Epithelial cell of proximal tubule (primary cell): ENCODE results near the gene GARIN5B. TPM values are rescaled to one million over a fixed set of nuclear protein-coding genes. Genes with fewer than 3 reads are reported as not detected.

Source experiments
- DNase-seq: peaks from one replicate; pipeline ENCODE4 v3.0.0-alpha.2; 2011; ENCODE audit warnings: low read depth
- H3K4me3 ChIP-seq: 2 replicates; pipeline ENCODE4 v1.5.1; 2011; ENCODE audit warnings: low read depth, mild to moderate bottlenecking, low read length
- total RNA-seq: library from RNA; depleted of rRNA; stranded (reverse); fragments of >200 nt; gene quantifications from 2 replicates; pipeline ENCODE4 v1.2.3, GENCODE V29; 2015
- TF ChIP-seq, protein P1 (sequence below): conservative IDR thresholded peaks from 2 replicates; pipeline ENCODE4 v1.5.1; 2012; ENCODE audit warnings: low read depth, mild to moderate bottlenecking, low read length

The GARIN5B gene
- total RNA-seq, 1 donor from 2014 or later = not detected

DNA sequence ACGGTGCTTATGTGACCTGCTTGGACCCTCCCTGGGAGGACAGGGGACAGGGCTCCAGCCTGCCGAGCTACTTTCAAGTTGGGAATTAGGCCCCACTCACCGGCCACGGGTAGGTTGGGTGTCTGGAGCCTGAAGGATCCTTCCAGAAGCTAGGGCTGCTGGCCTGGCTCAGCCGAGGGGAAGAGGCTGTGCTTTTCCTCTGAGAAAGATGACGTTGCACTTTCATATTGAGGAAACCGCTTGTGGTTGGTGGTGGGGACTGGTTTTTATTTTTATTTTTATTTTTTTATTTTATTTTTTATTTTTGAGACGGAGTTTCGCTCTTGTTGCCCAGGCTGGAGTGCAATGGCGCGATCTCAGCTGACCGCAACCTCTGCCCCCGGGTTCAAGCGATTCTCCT, 37.9 kb downstream of the GARIN5B start, which contains the start of gene TMEM150B:
Gene TMEM150B (minus strand): TSS at position 170 of the 400 bp plus-strand sequence. CDS start 4,305 bp downstream, outside the sequence.
- no peak for DNase-seq
- TF ChIP-seq, protein P1, sequence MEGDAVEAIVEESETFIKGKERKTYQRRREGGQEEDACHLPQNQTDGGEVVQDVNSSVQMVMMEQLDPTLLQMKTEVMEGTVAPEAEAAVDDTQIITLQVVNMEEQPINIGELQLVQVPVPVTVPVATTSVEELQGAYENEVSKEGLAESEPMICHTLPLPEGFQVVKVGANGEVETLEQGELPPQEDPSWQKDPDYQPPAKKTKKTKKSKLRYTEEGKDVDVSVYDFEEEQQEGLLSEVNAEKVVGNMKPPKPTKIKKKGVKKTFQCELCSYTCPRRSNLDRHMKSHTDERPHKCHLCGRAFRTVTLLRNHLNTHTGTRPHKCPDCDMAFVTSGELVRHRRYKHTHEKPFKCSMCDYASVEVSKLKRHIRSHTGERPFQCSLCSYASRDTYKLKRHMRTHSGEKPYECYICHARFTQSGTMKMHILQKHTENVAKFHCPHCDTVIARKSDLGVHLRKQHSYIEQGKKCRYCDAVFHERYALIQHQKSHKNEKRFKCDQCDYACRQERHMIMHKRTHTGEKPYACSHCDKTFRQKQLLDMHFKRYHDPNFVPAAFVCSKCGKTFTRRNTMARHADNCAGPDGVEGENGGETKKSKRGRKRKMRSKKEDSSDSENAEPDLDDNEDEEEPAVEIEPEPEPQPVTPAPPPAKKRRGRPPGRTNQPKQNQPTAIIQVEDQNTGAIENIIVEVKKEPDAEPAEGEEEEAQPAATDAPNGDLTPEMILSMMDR = no peak
- H3K4me3 ChIP-seq = no peak within 1 kb of the TSS

DNA sequence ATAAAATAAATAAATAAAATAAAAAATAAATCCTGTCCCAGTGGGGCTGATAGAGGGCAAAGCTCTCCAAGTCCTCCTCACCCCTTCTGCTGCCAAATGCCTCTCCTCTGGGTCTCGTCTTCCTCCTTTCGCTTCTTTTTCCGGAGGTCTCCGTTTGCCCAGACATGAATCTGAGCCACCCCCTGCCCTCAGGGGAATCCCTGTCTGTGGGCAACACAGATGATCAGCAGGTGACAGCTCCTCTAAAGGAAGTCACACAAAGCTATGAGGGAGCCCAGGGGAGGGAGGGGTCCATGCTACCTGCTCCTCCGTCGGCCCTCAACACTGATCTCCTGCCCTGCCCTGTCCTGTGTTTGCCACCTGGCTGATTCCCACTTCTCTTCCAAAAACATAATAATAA, 38.4 kb downstream of the GARIN5B start:
- no peak for DNase-seq
- H3K4me3 ChIP-seq = no peak overlapping the region
- TF ChIP-seq, protein P1 = no peak

- no peak overlapping the region for H3K4me3 ChIP-seq
- TF ChIP-seq, protein P1 = no peak
- DNase-seq = no peak
These were observed 40.7 kb downstream of the GARIN5B start for GRCh38 chr19:55322204-55322885.

- TF ChIP-seq, protein P1 = no peak
- no peak for DNase-seq
These were observed 41.5 kb downstream of the GARIN5B start for GRCh38 chr19:55321466-55322137.

DNA sequence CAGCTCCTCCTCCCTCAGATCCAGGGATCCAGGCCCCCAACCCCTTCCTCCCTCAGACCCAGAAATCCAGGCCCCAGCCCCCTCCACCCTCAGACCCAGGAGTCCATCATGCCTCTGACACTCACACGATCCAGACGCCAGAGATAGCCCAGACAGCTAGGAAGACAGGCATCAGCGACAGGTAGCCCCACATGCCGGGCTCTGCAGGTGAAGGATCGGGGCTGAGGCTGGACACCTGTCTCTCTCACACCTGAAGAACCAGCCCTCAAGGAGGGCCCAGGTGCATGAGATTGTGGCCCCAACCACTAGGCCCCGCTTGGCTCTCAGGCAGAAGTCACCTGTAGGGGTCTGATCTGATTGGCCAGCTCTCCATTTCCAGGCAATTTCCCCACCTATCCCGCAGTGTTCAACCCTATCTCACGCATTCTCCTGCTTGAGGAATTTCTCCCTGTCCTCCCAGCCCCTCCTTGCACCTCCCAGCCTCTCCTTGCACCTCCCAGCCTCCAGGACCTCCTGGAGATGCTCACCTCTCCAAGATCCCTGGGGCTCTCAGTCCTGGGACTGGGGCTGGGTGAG, 42.1 kb downstream of the GARIN5B start:
- no peak for DNase-seq
- no peak overlapping the region for H3K4me3 ChIP-seq
- TF ChIP-seq, protein P1 = no peak

More at GRCh38 chr19:55321466-55322137, 41.5 kb downstream of the GARIN5B start:
- no peak overlapping the region for H3K4me3 ChIP-seq

DNA sequence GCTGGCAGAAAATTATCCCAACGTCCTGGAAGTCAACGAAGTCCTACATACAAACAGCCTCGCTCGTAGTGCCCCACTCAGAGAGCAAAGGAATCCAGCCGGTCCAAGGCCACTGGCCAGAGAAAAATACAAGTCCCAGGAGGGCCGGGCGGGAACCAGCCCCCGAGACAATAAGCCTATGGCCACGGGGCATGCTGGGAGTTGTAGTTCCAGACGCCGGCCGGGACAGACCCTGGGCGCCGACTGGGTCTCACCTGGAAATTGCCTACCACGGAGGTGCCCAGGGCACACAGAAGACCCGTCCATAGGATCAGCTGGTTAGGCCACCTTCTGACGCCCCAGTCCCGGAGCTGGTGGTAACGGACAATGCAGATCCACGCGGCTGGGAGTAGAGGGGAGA, 43.3 kb downstream of the GARIN5B start:
- no peak overlapping the region for H3K4me3 ChIP-seq
- DNase-seq = no peak
- TF ChIP-seq, protein P1 = no peak

- no peak for DNase-seq
- TF ChIP-seq, protein P1 = no peak
- no peak overlapping the region for H3K4me3 ChIP-seq
These were observed 46.4 kb downstream of the GARIN5B start for GRCh38 chr19:55316646-55317045.
